Adrenal gland (tissue), 5 donors: Measurements from ENCODE around the gene PVALEF.
"Not testable (repeated sequence)": the region's sequence is repeated elsewhere in the genome, so short reads cannot be mapped to it uniquely, and the experiment has no call there.

Experiments used
- CTCF ChIP-seq, 6 experiments: fragments of 450-650 bp in 4 of 6; fragments of 200-600 bp in 2 of 6; sonication (generic) in 1 of 6; IDR thresholded peaks; 1 replicate in 5 of 6; 2 replicates in 1 of 6; pipeline versions ENCODE4 v1.5.1 to v1.8.0; 2016 to 2021; ENCODE audit warnings: antibody characterized with exemption in 6 of 6, mild to moderate bottlenecking in 2 of 6, moderate library complexity in 1 of 6
- POLR2A ChIP-seq, 2 donors: fragments of 450-650 bp; IDR thresholded peaks; one replicate each; pipeline ENCODE4 v1.6.1; 2017; ENCODE audit warnings: antibody characterized with exemption in 2 of 2, mild to moderate bottlenecking in 2 of 2, moderate library complexity in 1 of 2
- donor health status: DM: no; HTN: no; CAD: no.

DNA sequence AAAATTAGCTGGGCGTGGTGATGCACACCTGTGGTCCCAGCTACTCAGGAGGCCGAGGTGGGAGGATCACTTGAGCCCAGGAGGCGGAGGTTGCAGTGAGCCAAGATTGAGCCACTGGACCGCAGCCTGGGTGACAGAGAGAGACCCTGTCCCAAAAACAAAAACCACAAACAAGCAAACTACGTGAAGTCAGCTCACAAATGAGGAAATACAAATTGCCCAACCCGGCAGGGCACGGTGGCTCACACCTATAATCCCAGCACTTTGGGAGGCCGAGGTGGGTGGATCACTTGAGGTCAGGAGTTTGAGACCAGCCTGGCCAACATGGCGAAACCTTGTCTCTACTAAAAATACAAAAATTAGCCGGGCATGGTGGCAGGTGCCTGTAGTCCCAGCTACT is 19.1 kb upstream of the PVALEF start:
- not testable (repeated sequence) for TF ChIP-seq CTCF, POLR2A (IDR thresholded peaks at IDR 0.05)
